Effector CD4-positive, alpha-beta T cell (primary cell): ENCODE data around the gene GPC3.
"Not testable (repeated sequence)": the region's sequence is repeated elsewhere in the genome, so short reads cannot be mapped to it uniquely, and the experiment has no call there.

Experiments
- DNase-seq: peaks from one replicate; pipeline ENCODE4 v3.0.0-alpha.2; 2020

Gene GPC3

GRCh38 chrX:133923548-133923947, 61.8 kb downstream of the GPC3 start:
- no peak for DNase-seq

GRCh38 chrX:133923113-133923512, 62.3 kb downstream of the GPC3 start:
- DNase-seq: no peak

- DNase-seq: no peak
Measured at GRCh38 chrX:133922390-133922771, 63.0 kb downstream of the GPC3 start.

GRCh38 chrX:133921764-133922389, 63.5 kb downstream of the GPC3 start:
- no peak for DNase-seq

- DNase-seq: no peak
Measured at GRCh38 chrX:133921086-133921485, 64.3 kb downstream of the GPC3 start.

- DNase-seq: no peak
Measured at GRCh38 chrX:133918361-133918771, 67.0 kb downstream of the GPC3 start.

GRCh38 chrX:133916984-133917722, 68.2 kb downstream of the GPC3 start:
- no peak for DNase-seq

- no peak for DNase-seq
Measured at GRCh38 chrX:133913658-133914388, 71.6 kb downstream of the GPC3 start.

- no peak for DNase-seq
Measured at GRCh38 chrX:133913009-133913408, 72.4 kb downstream of the GPC3 start.

GRCh38 chrX:133911825-133912495, 73.4 kb downstream of the GPC3 start:
- DNase-seq: no peak

GRCh38 chrX:133910539-133910938, 74.9 kb downstream of the GPC3 start:
- no peak for DNase-seq

- no peak for DNase-seq
Measured at GRCh38 chrX:133909888-133910287, 75.5 kb downstream of the GPC3 start.

GRCh38 chrX:133908223-133908955, 77.0 kb downstream of the GPC3 start:
- no peak for DNase-seq

GRCh38 chrX:133907606-133908005, 77.8 kb downstream of the GPC3 start:
- no peak for DNase-seq

GRCh38 chrX:133905305-133905704, 80.1 kb downstream of the GPC3 start:
- no peak for DNase-seq

GRCh38 chrX:133897593-133898163, 87.7 kb downstream of the GPC3 start:
- no peak for DNase-seq

GRCh38 chrX:133892337-133892736, 93.1 kb downstream of the GPC3 start:
- DNase-seq: no peak

GRCh38 chrX:133888984-133889383, 96.4 kb downstream of the GPC3 start:
- no peak for DNase-seq

GRCh38 chrX:133888084-133888483, 97.3 kb downstream of the GPC3 start:
- not testable (repeated sequence) for DNase-seq

- no peak for DNase-seq
Measured at GRCh38 chrX:133884430-133885394, 100.7 kb downstream of the GPC3 start.

GRCh38 chrX:133881893-133882292, 103.5 kb downstream of the GPC3 start:
- no peak for DNase-seq
